Measurements from ENCODE around the gene CCR3.

CCR3 gene

DNA sequence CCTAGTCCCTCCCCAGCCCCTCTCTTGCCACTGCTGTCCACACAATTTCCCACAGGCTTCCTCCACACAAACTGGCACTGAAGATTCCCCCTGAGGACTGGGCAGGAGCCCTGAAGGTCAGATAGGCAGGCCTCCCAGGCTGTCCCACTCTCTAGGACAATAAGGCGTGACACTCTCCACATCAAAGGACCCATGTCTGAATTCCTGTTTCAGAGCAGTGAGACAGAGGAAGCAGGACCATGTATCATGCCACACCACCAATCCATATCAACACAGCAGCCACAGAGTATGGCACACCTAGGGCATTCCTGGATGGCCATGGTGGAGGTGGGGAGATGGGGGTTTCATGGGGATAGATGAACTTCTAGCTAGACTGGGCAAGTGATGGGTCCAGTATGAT, 20.3 kb upstream of the CCR3 start:
- FAIRE-seq = no peak

DNA sequence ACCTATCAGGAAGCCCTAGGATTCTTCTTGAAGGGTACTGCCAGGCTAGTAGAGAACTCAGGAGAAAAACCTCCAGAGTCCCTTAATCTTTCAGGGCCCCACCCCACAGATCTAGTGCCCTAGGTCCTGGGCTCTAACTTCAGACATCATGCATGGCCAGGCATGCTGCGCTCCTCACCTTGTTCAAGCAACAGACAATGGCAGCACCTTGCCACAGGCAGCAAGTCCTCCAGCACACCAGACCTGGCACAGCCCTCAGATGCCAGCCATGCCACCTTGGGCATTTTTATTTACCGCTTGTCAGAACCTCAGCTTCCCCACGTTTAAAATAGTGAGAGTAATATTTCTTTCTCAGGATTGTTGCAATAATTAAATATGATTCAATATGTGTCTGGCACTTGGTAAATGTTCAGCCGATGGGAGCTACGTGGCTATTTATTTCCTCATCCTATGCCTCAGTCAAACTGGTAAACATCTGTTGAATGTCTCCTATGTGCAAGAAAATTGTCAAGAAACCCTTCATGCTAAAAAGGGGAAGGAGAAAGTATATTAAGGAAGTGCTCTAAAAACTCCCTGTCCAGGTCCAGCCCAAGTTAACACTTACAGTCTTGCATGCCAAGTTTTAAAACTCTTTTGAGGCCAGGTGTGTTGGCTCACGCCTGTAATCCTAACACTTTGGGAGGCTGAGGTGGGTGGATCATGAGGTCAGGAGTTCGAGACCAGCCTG, 19.7 kb upstream of the CCR3 start:
- no peak for FAIRE-seq

DNA sequence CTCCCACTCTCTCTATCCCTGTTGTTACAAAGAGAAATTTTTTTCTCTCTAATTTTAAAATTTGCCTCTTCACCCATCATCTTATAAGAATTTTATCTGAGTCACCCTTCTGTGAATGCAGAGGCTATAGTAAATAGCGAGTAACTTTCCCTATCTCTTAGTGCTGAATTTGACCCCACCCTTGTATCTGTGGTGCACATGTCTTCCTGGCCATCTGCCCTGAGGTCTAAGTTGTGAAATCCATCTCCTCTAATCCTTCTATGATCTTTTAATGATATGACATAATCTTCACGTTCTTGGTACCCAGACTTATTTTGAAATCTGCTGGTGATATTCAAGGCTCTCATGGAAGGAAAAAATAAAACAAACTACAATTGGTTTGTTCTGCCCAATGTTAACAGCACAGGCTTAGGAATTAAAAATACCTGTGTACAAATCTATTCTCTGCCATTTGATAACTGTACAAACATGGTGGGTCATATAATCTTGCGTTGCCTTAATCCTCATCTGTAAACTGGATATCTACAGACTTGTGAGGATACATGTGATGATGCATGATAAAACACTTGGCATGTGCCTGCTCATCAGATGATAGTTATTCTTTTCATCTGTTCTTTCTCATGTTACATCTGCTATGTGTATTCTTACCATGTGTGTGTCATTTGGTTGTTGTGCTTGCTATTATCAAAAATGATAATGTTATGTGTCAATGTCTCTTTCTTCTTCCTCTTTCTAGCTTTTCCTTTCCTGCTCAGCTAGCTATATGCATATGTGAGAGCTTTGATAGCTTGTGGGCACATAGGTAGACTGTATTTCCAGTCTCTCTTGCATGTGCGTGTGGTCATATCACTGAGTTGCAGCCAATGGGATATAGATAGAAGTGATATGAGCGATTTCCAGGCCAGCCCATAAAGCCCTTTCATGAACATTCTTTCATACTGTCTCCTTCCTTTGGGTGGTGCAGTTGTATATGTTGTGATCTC, 13.7 kb upstream of the CCR3 start:
- no peak for FAIRE-seq

DNA sequence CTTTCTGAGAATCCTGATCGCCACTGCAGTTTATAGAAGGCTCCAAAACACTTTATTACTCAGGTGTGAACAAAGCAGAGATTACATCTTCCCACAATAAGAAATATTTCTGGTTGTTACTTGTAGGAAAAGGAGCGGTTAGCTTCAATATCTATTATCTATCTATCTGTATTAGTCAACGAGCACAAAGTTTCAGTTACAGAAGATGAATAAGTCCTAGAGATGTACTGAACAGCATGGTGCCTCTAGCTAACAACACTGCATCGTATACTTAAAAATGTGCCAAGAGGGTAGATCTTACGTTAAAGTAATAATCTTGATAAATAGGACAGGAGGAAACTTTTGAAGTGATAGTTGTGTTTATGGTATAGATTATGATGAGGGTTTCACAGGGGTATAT, 10.9 kb upstream of the CCR3 start:
- no peak for FAIRE-seq

DNA sequence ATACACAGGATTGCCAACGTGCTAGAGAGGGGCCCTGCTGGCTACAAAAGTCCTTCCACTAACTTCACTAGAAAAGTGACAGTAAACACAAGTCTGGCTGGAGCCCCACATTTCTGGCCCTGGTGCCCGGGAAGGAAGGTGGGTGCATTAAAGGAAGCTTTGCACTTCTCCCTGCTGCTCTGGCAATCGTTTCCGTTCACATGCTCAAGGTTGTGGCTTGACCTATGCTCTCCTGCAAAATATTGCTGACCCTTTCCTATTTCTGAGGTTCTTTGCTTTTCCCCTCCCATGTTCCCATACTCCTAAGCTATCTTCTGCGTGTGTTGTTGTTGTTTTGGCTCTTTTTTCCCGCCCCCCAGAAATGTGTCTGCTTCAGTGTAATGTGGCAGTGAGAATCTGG, 9.1 kb upstream of the CCR3 start:
- no peak for FAIRE-seq

DNA sequence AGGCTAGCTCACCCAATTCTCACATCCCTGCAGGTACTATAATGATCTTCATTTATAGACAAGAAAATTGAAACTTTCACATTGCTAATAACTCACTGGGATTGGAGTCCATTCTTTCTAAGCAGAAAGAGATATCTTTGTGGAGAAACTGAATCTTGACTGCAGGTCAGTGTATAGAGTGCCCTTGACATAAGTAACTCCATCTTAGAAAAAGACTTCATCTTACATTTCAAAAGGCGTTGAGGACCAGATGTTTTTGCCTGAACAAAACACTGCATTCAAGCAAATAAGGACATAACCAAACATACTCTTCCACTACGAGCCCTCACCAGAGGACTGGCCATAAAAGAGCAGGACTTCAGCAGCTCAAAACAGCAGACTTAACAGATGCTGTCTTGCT, 6.8 kb upstream of the CCR3 start:
- no peak for FAIRE-seq

DNA sequence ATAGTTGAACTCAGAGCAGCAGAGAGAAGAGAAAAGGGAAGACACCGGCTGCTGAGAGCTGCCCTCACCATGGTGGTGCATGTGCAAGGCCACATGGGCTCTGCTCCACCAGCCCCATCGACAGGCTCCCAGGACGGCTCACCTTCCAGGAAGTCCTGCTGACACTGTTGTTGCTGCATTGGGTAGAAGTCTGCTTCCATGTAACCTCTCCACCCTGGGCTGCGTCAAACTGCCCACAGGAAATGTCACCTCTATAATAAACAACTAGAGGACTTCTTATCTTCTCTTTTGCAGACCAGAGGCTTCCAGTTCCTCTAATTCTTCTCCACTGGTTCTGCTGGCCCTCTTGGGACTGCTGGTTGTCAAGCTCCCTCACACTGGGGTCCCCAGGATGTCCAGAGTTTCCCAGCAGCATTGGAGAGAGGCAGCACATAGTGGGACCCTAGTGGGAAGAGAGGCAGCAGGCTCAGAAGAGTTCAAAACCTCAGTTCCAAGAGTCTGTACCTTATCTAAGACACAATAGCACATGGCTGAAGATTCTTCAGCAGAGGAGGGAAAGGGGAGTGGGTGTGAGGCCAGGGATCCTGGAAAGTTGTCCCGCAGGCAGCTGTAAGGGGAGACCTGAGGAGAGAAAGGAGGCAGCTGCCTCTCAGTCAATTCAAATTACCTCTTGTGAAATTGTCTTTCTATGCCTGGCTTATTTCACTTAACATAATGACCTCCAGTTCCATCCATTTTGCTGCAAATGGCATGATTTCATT, 5.8 kb upstream of the CCR3 start:
- no peak for FAIRE-seq

DNA sequence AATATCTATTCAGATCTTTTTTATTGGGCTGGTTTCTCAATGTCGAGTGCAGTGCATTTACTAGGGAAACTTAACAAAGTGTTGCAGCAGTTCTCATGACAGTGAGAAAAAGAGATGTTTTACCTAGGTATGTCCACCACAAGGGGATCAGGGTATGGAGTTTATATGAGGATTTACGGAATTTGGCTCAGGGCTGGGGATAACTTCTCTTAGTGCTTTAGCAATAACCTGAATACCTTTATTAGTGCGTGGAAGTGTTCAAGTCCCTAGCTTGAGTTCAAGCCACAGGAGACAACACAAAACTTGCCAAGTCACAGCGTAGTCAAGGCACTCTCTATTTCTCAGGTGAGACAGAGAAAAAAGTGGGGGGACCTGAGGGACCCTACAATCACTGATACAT, 3.9 kb upstream of the CCR3 start:
- FAIRE-seq = no peak

DNA sequence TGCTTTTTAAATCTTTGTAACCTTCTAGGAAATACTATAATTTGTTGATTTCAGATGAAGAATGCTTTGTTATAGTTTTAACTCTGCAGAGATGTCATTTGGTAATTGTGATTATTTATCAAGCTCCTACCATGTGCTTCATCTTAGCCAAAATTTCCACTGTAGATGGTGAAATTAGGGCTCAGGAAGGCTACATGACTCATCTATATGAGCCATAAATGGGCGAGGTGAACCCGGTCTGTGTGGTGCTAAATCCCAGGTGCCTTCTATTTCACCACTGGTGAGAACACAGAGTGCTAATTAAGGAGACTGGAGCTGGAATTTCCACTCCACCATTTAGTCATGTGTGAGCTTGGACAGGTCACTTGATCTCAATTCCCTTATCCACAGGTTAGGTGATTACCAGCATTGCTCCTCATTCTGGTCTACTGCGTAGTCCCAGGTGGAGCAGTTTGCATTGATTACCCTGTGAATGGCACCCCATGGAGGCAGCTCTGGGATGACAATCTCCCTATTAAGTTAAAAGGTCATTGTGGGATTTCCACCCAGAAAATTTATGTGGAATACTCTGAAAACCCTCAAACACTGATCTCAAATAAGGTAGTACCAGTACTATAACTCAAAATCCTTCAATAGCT, 2.8 kb upstream of the CCR3 start:
- no peak for FAIRE-seq

DNA sequence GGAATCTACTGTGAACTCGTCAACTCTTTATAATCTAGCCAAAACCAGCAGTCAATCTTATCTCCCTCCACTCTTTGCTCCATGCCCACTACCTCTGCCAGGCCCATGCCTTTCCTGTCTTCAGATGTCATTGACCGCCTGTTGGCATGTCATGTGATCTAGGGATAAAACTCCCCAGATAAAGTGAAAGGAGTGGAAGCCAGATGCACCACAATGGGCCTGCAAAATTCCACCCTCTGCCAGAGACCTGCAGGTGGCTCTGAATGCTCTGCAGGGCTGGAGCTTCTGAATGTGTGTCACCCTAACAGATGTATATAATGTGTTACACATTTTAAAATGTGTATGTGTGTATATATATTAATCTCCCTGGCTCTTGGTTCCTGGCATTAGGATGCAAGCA, 2.3 kb upstream of the CCR3 start:
- no peak for FAIRE-seq

DNA sequence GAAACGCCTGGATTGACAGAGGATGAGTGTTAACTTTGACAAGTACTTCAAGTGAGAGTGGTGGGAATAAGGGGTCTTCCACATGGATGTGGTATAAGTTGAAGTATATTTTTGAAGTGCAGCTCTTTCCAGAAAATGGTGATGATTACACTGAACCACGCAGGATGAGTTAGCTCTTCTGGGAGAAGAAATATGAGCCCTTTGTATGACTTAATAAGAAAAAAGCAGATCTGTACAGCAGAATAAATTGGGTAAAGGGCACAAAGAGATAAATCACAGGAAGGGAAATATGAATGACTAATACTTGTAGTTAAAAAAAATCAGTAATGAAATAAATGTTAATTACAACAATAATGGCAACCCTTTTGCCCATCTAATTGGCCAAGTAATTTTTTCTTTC, 1.3 kb downstream of the CCR3 start:
- FAIRE-seq = no peak

DNA sequence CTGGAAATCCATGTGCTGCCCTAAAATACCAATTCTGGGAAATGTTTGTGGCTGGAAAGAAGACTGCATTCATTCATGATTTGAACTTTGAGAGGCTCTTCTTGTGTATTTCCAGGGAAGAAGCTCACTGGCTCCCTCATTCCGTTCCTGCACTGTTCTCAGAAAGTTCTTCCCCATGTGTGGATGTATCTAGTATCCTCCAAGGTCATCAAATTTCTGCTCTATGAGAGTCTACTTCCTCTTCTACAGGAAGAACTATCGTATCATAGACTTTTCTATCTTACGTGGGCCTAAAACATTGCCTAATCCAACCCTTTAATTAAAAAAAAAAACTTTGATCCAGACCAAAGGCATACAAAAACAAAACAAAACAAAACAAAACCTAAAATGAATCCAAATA, 2.9 kb downstream of the CCR3 start:
- no peak for FAIRE-seq

DNA sequence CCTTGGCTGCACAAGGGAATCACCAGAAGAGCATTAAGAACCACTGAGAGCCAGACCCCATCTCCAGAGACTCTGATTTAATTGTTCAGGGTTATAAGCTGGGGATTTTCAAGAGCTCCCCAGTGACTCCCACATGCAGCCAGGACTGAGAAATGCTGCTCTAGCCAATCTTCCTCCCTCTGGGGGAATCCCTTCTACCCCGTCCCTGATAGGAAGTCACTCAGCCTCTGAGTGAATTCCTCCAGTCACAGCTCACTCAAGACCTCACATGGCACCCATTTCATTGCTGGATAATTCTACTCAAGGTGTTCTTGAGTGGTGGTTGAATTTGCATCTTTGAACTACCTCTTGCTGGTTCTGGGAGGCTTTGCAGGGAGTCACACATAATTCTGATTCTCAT, 10.7 kb downstream of the CCR3 start:
- FAIRE-seq = no peak

DNA sequence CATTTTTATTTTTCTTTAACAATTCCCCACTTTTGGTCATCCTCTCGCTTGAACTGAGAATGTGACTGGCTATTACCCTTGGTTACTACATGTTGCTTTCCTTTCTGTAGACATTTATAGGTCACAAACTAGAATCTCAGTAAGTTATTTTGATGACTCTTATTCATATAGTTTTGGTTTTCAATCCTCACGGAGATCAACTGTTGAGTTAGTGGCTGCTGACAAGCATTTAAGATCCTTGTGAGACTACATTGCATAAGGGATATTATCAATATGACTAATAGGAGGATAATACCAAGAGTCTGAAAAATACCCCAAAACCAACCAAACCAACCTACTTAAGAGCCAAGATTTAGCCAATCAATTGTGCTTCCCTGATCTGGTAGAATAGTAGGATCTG, 16.3 kb downstream of the CCR3 start:
- no peak for FAIRE-seq

DNA sequence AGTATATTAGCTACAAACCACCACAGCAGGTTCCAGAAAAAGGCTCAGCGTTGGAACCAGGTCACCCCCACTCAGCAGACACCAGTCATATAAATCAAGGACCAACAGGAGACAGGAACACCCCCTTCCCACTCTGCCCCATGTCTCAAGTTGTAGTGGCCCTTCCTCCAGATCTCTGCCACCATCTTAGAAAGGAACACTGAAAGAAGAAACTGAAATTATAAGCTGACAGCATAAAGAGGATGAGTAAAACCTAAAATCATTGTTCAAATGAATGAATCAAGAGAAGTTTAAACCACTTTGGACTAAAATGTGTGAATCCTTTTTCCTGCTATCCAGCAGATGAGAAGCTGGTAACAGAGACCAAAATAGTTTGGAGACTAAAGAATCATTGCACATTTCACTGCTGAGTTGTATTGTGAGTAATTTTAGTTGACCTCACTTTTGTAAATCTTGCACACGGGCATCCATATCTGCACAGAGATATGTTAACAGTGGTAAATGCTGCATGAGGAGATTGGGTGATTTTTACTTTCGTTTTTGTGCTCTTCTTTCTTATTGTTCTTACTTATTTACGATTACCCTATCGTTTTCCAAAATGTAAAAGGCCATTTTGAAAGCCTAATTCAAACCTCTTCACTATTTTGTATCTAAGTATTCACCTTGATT, 19.8 kb downstream of the CCR3 start:
- no peak for FAIRE-seq

DNA sequence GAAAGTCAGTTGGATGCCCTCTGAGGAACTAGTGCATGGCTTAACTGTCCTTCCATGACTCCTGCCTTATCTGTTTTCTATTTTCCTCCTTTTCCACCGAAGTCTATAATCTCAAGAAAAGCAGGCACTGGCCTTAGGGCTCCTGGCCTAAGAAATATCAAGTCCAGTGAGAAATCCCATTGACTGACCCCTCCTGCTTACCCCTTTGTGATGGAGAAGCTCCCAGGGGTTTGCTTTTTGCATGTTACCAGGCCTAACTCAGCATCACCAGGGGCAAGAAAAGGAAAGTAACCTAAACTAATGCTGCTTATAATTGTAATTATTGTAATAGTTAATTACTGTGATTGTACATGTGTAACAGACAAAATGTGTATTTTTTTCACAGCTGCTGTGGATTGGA, 21.7 kb downstream of the CCR3 start:
- no peak for FAIRE-seq

DNA sequence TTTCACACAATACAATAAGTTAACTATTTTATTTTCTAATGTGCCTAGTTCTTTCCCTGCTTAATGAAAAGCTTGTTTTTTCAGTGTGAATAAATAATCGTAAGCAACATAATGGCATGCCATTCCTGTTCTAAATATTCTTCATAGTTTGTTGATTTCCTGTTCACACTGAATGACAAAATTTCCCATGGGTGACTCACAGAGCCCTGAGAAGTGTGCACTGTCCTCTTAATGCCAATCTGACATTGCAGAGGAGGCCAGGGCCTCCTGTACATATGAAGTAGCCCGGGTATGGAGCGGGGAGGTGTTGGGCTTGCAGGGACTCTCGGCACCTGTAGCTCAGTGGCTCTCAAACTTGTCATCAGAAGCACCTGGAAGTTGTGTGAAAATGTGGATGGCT, 24.3 kb downstream of the CCR3 start:
- no peak for FAIRE-seq

DNA sequence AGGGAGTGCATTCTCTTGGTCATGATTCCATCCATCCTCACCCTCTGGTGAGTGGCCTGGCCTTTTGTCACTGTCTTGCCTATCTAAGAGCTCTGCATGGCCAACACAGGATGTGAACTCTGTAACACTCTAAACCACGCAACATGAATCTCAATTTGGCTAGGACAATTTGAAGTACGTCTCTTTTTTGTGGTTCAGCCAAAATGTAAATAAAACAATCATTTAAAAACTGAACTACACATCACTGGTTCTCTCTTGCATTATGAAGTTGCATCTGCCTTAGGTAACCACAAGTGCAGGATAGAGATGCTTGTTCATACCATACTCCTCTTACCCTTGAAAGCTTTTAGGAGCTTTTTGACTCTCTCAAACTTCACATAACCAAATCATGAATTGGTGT, 27.3 kb downstream of the CCR3 start:
- FAIRE-seq = no peak

DNA sequence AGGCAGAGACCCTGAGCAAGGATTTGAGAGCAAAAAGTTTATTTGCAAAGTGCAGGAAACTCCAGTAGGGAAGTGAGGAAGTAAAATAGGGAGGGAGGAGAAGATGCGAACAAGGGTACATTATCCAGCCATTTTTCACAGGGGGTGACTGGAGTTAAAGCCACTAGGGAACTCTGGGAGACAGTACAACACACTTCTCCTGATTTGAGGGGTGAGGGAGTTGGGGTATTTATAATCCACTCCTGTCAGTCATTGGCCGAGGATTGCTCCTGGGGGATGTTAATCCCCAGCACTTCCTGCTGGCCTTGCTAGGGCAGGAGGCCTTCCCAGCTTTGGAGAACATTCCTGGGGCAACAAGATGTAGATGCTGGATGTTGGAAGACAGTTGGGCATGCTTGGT, 28.2 kb downstream of the CCR3 start:
- FAIRE-seq = no peak

DNA sequence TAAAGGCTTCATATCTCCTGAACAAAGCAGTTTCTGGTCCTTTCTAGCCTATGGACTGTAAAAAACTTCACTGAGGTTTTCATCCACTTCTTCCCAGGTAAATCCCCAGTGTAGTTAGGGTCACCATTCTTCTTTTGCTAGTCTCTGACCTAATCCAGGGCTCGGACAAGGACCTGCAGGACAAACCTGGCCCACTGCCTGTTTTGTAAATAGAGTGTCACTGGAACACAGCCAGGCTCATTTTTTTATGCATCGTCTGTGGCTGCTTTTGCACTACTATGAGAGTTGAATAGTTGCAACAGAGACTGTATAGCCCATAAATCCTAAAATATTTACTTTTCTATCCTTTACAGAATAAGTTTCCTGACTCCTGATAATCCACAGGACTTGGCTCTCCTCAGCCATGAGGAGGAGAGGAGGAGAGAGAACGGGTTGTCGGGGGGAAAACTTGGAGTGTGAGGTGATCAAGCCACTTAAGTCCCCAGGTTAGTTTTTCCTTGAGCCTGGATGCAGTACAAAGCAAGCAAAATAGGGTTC, 29.0 kb downstream of the CCR3 start:
- FAIRE-seq = no peak

DNA sequence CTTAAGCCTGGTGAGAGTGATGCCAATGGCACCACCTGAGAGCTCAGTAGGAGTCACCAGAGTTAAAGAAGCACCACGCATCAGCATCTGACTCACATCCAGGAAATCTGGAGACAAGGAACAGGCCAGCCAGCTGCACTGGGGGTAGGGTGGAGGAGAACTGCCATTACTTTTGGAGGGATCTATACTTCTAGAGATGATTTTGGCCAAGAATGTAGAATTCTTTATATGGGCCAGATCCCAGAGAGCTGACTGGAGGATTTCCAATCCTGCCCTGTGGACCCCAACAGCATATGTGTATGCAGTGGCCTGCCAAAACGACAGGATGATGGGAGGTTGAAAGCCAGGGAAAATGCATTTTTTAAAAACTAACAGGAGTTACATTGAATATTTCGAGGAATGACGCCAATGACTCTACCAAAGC, 29.8 kb downstream of the CCR3 start:
- no peak for FAIRE-seq

DNA sequence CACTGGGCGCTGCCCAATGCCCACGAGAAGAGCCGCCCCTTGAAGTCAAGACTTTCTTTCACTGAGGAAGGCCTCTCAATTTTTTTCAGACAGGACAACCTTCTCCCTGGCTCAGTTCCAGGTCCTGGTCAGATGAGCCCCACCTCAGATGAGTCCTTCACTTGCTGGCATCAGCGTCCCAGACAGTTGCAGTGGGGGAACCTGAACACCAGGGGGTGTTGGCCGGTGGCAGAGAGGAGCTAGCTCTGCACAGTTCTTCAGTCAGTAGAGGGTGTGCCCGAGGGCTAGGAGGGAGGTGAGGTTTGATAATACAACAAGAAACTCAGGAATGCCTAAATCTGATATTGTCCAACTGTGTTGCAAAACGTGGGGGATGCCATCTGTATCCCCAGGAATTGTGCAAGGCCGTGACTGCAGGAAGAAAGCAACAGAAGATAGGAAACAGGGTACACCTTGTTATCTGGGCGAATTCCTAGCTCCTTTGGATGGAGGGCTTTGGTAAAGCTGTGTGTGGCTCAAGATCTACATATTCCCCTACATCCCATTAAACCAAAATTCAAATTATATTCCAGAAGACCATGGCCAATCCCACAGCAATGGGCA, 34.3 kb downstream of the CCR3 start:
- FAIRE-seq = no peak
